Measurements from ENCODE around the gene KRT33B. TPM values are rescaled to one million over a fixed set of nuclear protein-coding genes. Genes with fewer than 3 reads are reported as not detected.
A peak's percentile ranks its signal among the peaks of the same experiment; 100 is the strongest.

KRT33B gene
- total and polyA plus RNA-seq, 2 of the 4 experiments (the other 2 are of a cell fraction): 0.18 to 0.22 TPM

DNA sequence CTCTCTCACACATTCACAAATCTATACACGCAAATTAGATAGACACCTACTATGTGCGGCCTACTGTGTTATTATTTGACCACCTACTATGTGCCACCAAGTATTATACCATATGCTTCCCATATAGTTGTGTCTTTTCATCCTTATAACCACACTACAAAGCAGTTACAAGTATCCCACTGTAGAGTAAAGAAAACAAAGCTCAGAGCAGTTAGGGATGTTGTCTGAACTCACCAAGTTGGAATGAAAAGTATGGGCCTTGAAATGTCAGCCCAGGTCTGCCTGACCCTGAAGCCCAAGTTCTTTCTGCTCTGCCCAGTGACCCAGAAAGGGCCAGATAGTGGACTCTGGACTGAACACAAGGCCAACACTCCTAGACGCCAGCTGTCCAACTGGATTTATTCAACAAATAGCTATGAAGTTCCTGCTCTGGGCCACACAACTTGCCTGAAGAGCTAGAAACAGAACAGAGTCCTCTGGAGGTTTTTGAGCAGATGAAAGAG is 46.3 kb upstream of the KRT33B start:
- CTCF ChIA-PET: interaction anchor here (0.8 to 1.0 kb wide), 2 partner anchors 18 to 597 kb away, joined by 3 read pairs; no protein-coding TSS in a partner anchor

More for the DNA sequence above, 46.3 kb upstream of the KRT33B start:
- peak overlapping the region; percentile 79; the same call in 1 of the 2 replicates for H3K18ac ChIP-seq (ENCODE audit: low read depth, low read length)
- H3K4me3 ChIP-seq (ENCODE audit: insufficient read depth, low read depth, low read length): no peak overlapping the region
- WGBS, 2 experiments (ENCODE audit: extremely low coverage in 2 of 2, insufficient read length in 1 of 2): no CpG with 5 or more reads among the region's 3 CpGs
- H4K5ac ChIP-seq (ENCODE audit: low read depth, low read length): no peak overlapping the region; the same call in 1 of the 2 replicates
- H4K8ac ChIP-seq (ENCODE audit: low read depth in 2 of 2, low read length in 2 of 2): peak overlapping the region; percentile 21 to 61; a peak in 3 of 4 replicates
- H3K79me1 ChIP-seq (ENCODE audit: low read depth in 1 of 2, low read length in 2 of 2): no peaks in the 10 kb centered on the region
- H2BK20ac ChIP-seq (ENCODE audit: low read depth, low read length): peak overlapping the region; percentile 77
- no peak for TF ChIP-seq RFX5 (IDR thresholded peaks at IDR 0.05; ENCODE audit: low read depth, low read length)
- no peak for TF ChIP-seq RAD21 (IDR thresholded peaks at IDR 0.05; ENCODE audit: low read length)
- no peak for TF ChIP-seq FOS (IDR thresholded peaks at IDR 0.05; ENCODE audit: low read depth, low read length)
- TF ChIP-seq MAZ (IDR thresholded peaks at IDR 0.05; ENCODE audit: borderline replicate concordance, low read depth, low read length): no peak
- TF ChIP-seq POLR2A (IDR thresholded peaks at IDR 0.05; ENCODE audit: low read depth, low read length): no peak
- TF ChIP-seq SMC3 (IDR thresholded peaks at IDR 0.05; ENCODE audit: low read depth, low read length): no peak
- in situ Hi-C loops (cut with MboI; ENCODE audit: low sequenced_read_pairs): no loop called here
- peak overlapping the region; percentile 89 for H2BK5ac ChIP-seq (ENCODE audit: low read depth, low read length, poor library complexity, severe bottlenecking)
- no peak overlapping the region for H2AK9ac ChIP-seq (replicated peaks; ENCODE audit: low read depth, low read length, poor library complexity)
- H3K36me3 ChIP-seq (ENCODE audit: control insufficient read depth, insufficient read depth, low read length): no peaks in the 10 kb centered on the region
- peak overlapping the region; percentile 1 for H3K27ac ChIP-seq (ENCODE audit: insufficient read depth, low read length)
- peak overlapping the region; percentile 16; the same call in 1 of the 2 replicates for H4K91ac ChIP-seq (ENCODE audit: insufficient read depth, low read depth, low read length)
- DNase-seq (peak; percentile 55), ATAC-seq (ENCODE audit: low read depth) (peak; percentile 81)
- peaks cover 28% of the 10 kb centered on the region for H3K9me1 ChIP-seq (ENCODE audit: insufficient read depth, low read length)
- no peak overlapping the region; the same call in 1 of the 2 replicates for H3K56ac ChIP-seq (ENCODE audit: extremely low read depth, insufficient read depth, low read length)
- intact Hi-C loops (cut with micrococcal nuclease): no loop called here
- BruUV-seq (replicated peaks): no TSS peak
- peak overlapping the region; percentile 86 for H2BK120ac ChIP-seq (ENCODE audit: low read depth, low read length)
- no peak overlapping the region for H3K14ac ChIP-seq (replicated peaks; ENCODE audit: low read depth, low read length)
- H3K4me1 ChIP-seq (ENCODE audit: control insufficient read depth, insufficient read depth, low read length): peaks cover 33% of the 10 kb centered on the region
- no peaks in the 10 kb centered on the region for H4K20me1 ChIP-seq (ENCODE audit: insufficient read depth, low read length)
- H2AFZ ChIP-seq (replicated peaks; ENCODE audit: low read length, poor library complexity): no peak overlapping the region
- H3K4me2 ChIP-seq (ENCODE audit: low read depth, low read length): no peak overlapping the region
- POLR2A ChIA-PET (ENCODE audit: unreplicated experiment): no interaction called here
- H2AK5ac ChIP-seq (ENCODE audit: low read depth, low read length): peak overlapping the region; percentile 59; the same call in 1 of the 2 replicates
- H2BK15ac ChIP-seq (ENCODE audit: low read depth, low read length): peak overlapping the region; percentile 64; the same call in 1 of the 3 replicates
- no peak overlapping the region for H3K9ac ChIP-seq (ENCODE audit: low read depth, low read length)
- no peaks in the 10 kb centered on the region for H3K27me3 ChIP-seq (ENCODE audit: control insufficient read depth, insufficient read depth, low read length)
- dilution Hi-C loops (cut with HindIII; ENCODE audit: low sequenced_read_pairs, unreplicated experiment): no loop called here
- H3K4ac ChIP-seq (ENCODE audit: low read depth, low read length): peak overlapping the region; percentile 76
- no peaks in the 10 kb centered on the region for H3K9me3 ChIP-seq (ENCODE audit: control insufficient read depth, insufficient read depth, low read length)
- 0 out of 2 replicates have a peak overlapping the region, but pooled peaks have one; percentile 34 for H3K23ac ChIP-seq (ENCODE audit: low read depth, low read length)

Measured in IMR-90 (cell line).